Neural cell (in vitro differentiated cells): ENCODE measurements around the gene CC2D2B.

Source experiments
- RAD21 ChIP-seq: fragments of 450-650 bp; conservative IDR thresholded peaks from 2 replicates; pipeline ENCODE4 v1.6.1; 2014; ENCODE audit warnings: antibody characterized with exemption, mild to moderate bottlenecking, moderate library complexity
- TF ChIP-seq, protein P1 (sequence below): fragments of 450-650 bp; IDR thresholded peaks from 2 replicates; pipeline ENCODE4 v1.5.1; 2014; ENCODE audit warnings: antibody characterized with exemption, mild to moderate bottlenecking, moderate library complexity; ENCODE audit not compliant: poor library complexity, severe bottlenecking

GRCh38 chr10:96056787-96057186 is 149.0 kb downstream of the CC2D2B start:
- no peak for TF ChIP-seq RAD21
- TF ChIP-seq, protein P1, sequence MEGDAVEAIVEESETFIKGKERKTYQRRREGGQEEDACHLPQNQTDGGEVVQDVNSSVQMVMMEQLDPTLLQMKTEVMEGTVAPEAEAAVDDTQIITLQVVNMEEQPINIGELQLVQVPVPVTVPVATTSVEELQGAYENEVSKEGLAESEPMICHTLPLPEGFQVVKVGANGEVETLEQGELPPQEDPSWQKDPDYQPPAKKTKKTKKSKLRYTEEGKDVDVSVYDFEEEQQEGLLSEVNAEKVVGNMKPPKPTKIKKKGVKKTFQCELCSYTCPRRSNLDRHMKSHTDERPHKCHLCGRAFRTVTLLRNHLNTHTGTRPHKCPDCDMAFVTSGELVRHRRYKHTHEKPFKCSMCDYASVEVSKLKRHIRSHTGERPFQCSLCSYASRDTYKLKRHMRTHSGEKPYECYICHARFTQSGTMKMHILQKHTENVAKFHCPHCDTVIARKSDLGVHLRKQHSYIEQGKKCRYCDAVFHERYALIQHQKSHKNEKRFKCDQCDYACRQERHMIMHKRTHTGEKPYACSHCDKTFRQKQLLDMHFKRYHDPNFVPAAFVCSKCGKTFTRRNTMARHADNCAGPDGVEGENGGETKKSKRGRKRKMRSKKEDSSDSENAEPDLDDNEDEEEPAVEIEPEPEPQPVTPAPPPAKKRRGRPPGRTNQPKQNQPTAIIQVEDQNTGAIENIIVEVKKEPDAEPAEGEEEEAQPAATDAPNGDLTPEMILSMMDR, result no peak
